ENCODE data around the gene ECM1.

- TF ChIP-seq CTCF (IDR thresholded peaks at IDR 0.05) (no peak), ZFX (IDR thresholded peaks at IDR 0.05; ENCODE audit: borderline replicate concordance) (no peak)
Measured at GRCh38 chr1:150558761-150559655, 51.1 kb downstream of the ECM1 start.

All from 22Rv1 (cell line).